GM12878 (cell line): ENCODE data around the gene FGFR1OP2. TPM values are rescaled to one million over a fixed set of nuclear protein-coding genes. Genes with fewer than 3 reads are reported as not detected.

Source experiments
- ATAC-seq: fragments of 200-7000 bp; cut with Tn5 transposase; 3 replicates; pipeline ENCODE4 v1.9.1; 2020; ENCODE audit warnings: mild to moderate bottlenecking, moderate library complexity
- BruUV-seq: library from RNA; stranded (reverse); fragments of 400-500 nt; replicated peaks from 2 replicates; lab custom pipeline; 2021; lab: Mats Ljungman, UMichigan
- CTCF ChIA-PET: fragments of 300-600 bp; sonication (Branson Sonifier 250); formaldehyde crosslinking; extraction: SDS; loops from one replicate; lab custom pipeline; 2021; ENCODE audit warnings: inconsistent platforms; lab: Yijun Ruan, JAX
- POLR2A ChIA-PET: fragments of 350-600 bp; formaldehyde crosslinking; extraction: SDS; loops from one replicate; lab custom pipeline; 2021; ENCODE audit warnings: inconsistent platforms; lab: Charles Lee
- RAD21 ChIA-PET: fragments of 300-600 bp; sonication (Branson Sonifier 250); formaldehyde crosslinking; loops from one replicate; lab custom pipeline; 2023; ENCODE audit warnings: antibody characterized with exemption; ENCODE audit not compliant: unreplicated experiment; lab: Charles Lee
- SMC1A ChIA-PET: fragments of 300-600 bp; sonication (Branson Sonifier 250); formaldehyde crosslinking; loops from one replicate; lab custom pipeline; 2023; ENCODE audit not compliant: unreplicated experiment, uncharacterized antibody; lab: Charles Lee
- DNase-seq: peaks from one replicate; pipeline ENCODE4 v3.0.0-alpha.2; 2011; ENCODE audit warnings: low read depth, low spot score
- FAIRE-seq: peaks from 3 replicates; lab custom pipeline; 2011; peaks lifted over from hg19 to GRCh38; lab: Jason Lieb, UNC
- H2AFZ ChIP-seq: 2 replicates; pipeline ENCODE4 v1.6.0; 2011; ENCODE audit warnings: low read depth, low read length, control low read depth; ENCODE audit not compliant: control insufficient read depth
- H3K27ac ChIP-seq: 2 replicates; pipeline ENCODE4 v1.5.1; 2011; ENCODE audit warnings: control low read depth; ENCODE audit not compliant: control insufficient read depth, insufficient read depth
- H3K27me3 ChIP-seq, 2 experiments: replicated peaks in 1 of 2; 2 replicates each; pipeline versions ENCODE4 v1.6.0 to v1.6.1; 2011; ENCODE audit warnings: low read length in 1 of 2; ENCODE audit not compliant: control insufficient read depth in 2 of 2, insufficient read depth in 2 of 2
- H3K36me3 ChIP-seq, 2 experiments: 2 replicates each; pipeline ENCODE4 v1.5.1; 2011; ENCODE audit warnings: low read length in 1 of 2; ENCODE audit not compliant: control insufficient read depth in 2 of 2, insufficient read depth in 2 of 2
- H3K4me1 ChIP-seq: 2 replicates; pipeline ENCODE4 v1.6.1; 2011; ENCODE audit warnings: mild to moderate bottlenecking, low read length, moderate library complexity, mixed read lengths; ENCODE audit not compliant: control insufficient read depth, insufficient read depth
- H3K4me2 ChIP-seq: 2 replicates; pipeline ENCODE4 v1.6.0; 2011; ENCODE audit warnings: control low read depth; ENCODE audit not compliant: control insufficient read depth, insufficient read depth
- H3K4me3 ChIP-seq: fragments of 200-600 bp; sonication (generic); 2 replicates; pipeline ENCODE4 v1.5.1; 2016
- H3K79me2 ChIP-seq: 2 replicates; pipeline ENCODE4 v1.6.0; 2011; ENCODE audit warnings: low read length; ENCODE audit not compliant: control insufficient read depth, insufficient read depth
- H3K9ac ChIP-seq: 2 replicates; pipeline ENCODE4 v1.8.0; 2011; ENCODE audit warnings: low read length, control low read depth, mixed read lengths; ENCODE audit not compliant: control insufficient read depth, insufficient read depth
- H3K9me3 ChIP-seq: replicated peaks from 3 replicates; pipeline ENCODE4 v1.5.1; 2011; ENCODE audit warnings: mild to moderate bottlenecking, low read length; ENCODE audit not compliant: control insufficient read depth, insufficient read depth
- H4K20me1 ChIP-seq: 2 replicates; pipeline ENCODE4 v1.6.0; 2011; ENCODE audit not compliant: control insufficient read depth, insufficient read depth
- CBX5 ChIP-seq: sonication (generic); IDR thresholded peaks from 2 replicates; pipeline ENCODE4 v1.6.1; 2016; ENCODE audit warnings: low read depth, moderate library complexity, mild to moderate bottlenecking, inconsistent platforms
- HCFC1 ChIP-seq: fragments of 150-350 bp; IDR thresholded peaks from 2 replicates; pipeline ENCODE4 v1.6.1; 2014; ENCODE audit warnings: low read length
- RBBP5 ChIP-seq: fragments of 200-600 bp; sonication (generic); conservative IDR thresholded peaks from 2 replicates; pipeline ENCODE4 v1.6.1; 2016
- ZNF274 ChIP-seq: IDR thresholded peaks from one replicate; pipeline ENCODE4 v1.8.0; 2011; ENCODE audit not compliant: insufficient read length, insufficient read depth
- WGBS: methylation state at CpG from one replicate; pipeline ENCODE4 v1.1.6; 2016; ENCODE audit warnings: low lambda C conversion rate; ENCODE audit not compliant: insufficient replicate concordance, insufficient coverage; ENCODE audit errors: missing lambda C conversion rate; 5-methylcytosine and 5-hydroxymethylcytosine counted together
- in situ Hi-C: fragments of 300-500 bp; cut with MboI; formaldehyde crosslinking; loops from 9 replicates; pipeline ENCODE4 v1.14.3; 2018; ENCODE audit warnings: mixed read lengths
- intact Hi-C: fragments of 100-400 bp; cut with micrococcal nuclease; formaldehyde crosslinking; loops from one replicate; pipeline ENCODE4 v1.14.2; 2022; ENCODE audit not compliant: unreplicated experiment
- polyA plus RNA-seq, 11 experiments: library from polyadenylated mRNA; depleted of rRNA in 4 of 11; unstranded in 6 of 11; stranded (reverse) in 5 of 11; fragments of >200 nt; fragmentation: Nextera tagmentation in 4 of 11; fragmentation: Illumina TruSeq in 1 of 11; extraction: Ambion mirVana in 4 of 11; extraction: Trizol in 1 of 11; gene quantifications; 1 replicate in 1 of 11; 2 replicates in 10 of 11; pipeline versions ENCODE4 v1.2.1 to v1.2.3, GENCODE V29; 2011 to 2016; ENCODE audit warnings: inconsistent platforms in 2 of 11, missing spikeins in 2 of 11, low read depth in 1 of 11
- total RNA-seq, 4 experiments: library from RNA; depleted of rRNA in 3 of 4; stranded (reverse); fragments of >200 nt in 3 of 4; fragmentation: Illumina TruSeq in 1 of 4; extraction: Trizol in 1 of 4; gene quantifications; 2 replicates each; pipeline versions ENCODE4 v1.2.1 to v1.2.3, GENCODE V29; 2013 to 2021
- TF ChIP-seq, protein P1 (sequence below): fragments of 450-650 bp; formaldehyde crosslinking; IDR thresholded peaks from 2 replicates; pipeline ENCODE4 v1.4.0; 2022; ENCODE audit warnings: mild to moderate bottlenecking, moderate library complexity
- TF ChIP-seq, protein P2 (sequence below): IDR thresholded peaks from 2 replicates; pipeline ENCODE4 v1.6.1; 2012; ENCODE audit warnings: low read length, inconsistent platforms

The FGFR1OP2 gene
- total and polyA plus RNA-seq, 10 of the 15 experiments (the other 5 are each of a cell fraction or from before 2014, with no cell fraction given) = 28.5 to 59.1 (median 38.3) TPM

DNA sequence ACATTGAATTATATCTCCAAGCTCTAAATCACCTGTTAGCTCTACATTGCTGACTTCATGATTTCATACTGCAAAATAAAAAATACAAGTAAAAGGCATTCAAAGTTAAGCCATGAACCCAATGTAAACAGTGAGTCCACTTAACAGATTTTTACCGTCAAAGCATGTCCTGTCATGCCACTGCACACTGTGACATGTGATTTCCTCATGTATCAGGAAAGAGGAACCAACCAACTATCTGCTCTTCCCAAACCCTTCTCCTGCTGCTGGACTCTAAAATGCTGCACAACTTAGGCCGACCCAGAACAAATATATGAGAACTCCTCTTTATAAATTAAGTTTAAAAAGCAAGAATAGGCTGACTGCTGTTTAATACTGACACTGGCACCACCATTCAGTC, 38.4 kb downstream of the FGFR1OP2 start:
- Histone ChIP-seq H2AFZ (no peak overlapping the region), H3K79me2 (no peaks in the 10 kb centered on the region; the same call in 1 of the 2 replicates), H3K9ac (no peak overlapping the region), H3K27me3 (no peaks in the 10 kb centered on the region), H4K20me1 (no peaks in the 10 kb centered on the region), H3K4me2 (no peak overlapping the region), H3K4me1 (peaks cover 7% of the 10 kb centered on the region), H3K27ac (no peak overlapping the region), H3K9me3 (no peaks in the 10 kb centered on the region), H3K36me3 (peaks cover 11 to 44% of the 10 kb centered on the region in 2 experiments), H3K4me3 (no peak overlapping the region)
- 93% methylated on average over 2 of the region's 2 CpGs for WGBS
- ChIA-PET POLR2A (no interaction called here), SMC1A (interaction anchor here (0.6 to 1.8 kb wide), 6 partner anchors 12 to 570 kb away, joined by 3 to 5 read pairs (median 4); no protein-coding TSS in a partner anchor), CTCF (interaction anchor here (1.1 to 1.6 kb wide), 3 partner anchors 16 to 124 kb away, joined by 3 to 6 read pairs (median 4); no protein-coding TSS in a partner anchor), RAD21 (interaction anchor here (1.6 kb wide), 1 partner anchor 34 kb away, joined by 3 read pairs; no protein-coding TSS in a partner anchor)
- no TSS peak for BruUV-seq
- TF ChIP-seq, protein P1, sequence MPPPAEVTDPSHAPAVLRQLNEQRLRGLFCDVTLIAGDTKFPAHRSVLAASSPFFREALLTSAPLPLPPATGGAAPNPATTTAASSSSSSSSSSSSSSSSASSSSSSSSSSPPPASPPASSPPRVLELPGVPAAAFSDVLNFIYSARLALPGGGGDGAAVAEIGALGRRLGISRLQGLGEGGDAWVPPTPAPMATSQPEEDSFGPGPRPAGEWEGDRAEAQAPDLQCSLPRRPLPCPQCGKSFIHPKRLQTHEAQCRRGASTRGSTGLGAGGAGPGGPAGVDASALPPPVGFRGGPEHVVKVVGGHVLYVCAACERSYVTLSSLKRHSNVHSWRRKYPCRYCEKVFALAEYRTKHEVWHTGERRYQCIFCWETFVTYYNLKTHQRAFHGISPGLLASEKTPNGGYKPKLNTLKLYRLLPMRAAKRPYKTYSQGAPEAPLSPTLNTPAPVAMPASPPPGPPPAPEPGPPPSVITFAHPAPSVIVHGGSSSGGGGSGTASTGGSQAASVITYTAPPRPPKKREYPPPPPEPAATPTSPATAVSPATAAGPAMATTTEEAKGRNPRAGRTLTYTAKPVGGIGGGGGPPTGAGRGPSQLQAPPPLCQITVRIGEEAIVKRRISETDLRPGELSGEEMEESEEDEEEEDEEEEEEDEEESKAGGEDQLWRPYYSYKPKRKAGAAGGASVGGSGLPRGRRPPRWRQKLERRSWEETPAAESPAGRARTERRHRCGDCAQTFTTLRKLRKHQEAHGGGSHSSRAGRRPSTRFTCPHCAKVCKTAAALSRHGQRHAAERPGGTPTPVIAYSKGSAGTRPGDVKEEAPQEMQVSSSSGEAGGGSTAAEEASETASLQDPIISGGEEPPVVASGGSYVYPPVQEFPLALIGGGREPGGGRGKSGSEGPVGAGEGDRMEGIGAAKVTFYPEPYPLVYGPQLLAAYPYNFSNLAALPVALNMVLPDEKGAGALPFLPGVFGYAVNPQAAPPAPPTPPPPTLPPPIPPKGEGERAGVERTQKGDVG (CRISPR knock-in tag) = no peak
- TF ChIP-seq ZNF274 (no peak), RBBP5 (no peak), HCFC1 (no peak), CBX5 (no peak)
- TF ChIP-seq, protein P2, sequence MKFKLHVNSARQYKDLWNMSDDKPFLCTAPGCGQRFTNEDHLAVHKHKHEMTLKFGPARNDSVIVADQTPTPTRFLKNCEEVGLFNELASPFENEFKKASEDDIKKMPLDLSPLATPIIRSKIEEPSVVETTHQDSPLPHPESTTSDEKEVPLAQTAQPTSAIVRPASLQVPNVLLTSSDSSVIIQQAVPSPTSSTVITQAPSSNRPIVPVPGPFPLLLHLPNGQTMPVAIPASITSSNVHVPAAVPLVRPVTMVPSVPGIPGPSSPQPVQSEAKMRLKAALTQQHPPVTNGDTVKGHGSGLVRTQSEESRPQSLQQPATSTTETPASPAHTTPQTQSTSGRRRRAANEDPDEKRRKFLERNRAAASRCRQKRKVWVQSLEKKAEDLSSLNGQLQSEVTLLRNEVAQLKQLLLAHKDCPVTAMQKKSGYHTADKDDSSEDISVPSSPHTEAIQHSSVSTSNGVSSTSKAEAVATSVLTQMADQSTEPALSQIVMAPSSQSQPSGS = no peak
- intact Hi-C loops = no loop called here
- in situ Hi-C loops = no loop called here
- no peak for DNase-seq
- ATAC-seq = no peak
- FAIRE-seq = no peak
